Esophagus squamous epithelium (tissue), 5 donors: ENCODE results near the gene NUTM2B. TPM values are rescaled to one million over a fixed set of nuclear protein-coding genes. Genes with fewer than 3 reads are reported as not detected.
"Not testable (repeated sequence)": the region's sequence is repeated elsewhere in the genome, so short reads cannot be mapped to it uniquely, and the experiment has no call there.

Experiments used
- DNase-seq: peaks from one replicate; lab custom pipeline; 2025; lab: John Stamatoyannopoulos, UW
- H3K27ac ChIP-seq, 4 donors: fragments of 200-600 bp; sonication (generic); one replicate each; pipeline ENCODE4 v1.5.1; 2016 to 2019; ENCODE audit warnings: mild to moderate bottlenecking in 1 of 4
- H3K27me3 ChIP-seq, 4 donors: fragments of 200-600 bp; sonication (generic); 1 replicate in 3 of 4; 2 replicates in 1 of 4; pipeline versions ENCODE4 v1.5.1 to v1.6.0; 2017 to 2021; ENCODE audit warnings: antibody characterized with exemption in 1 of 4
- H3K36me3 ChIP-seq, 3 donors: fragments of 200-600 bp; sonication (generic); one replicate each; pipeline ENCODE4 v1.5.1; 2016 to 2019
- H3K4me1 ChIP-seq, 3 donors: fragments of 200-600 bp; sonication (generic); one replicate each; pipeline ENCODE4 v1.5.1; 2017 to 2019
- H3K4me3 ChIP-seq, 4 donors: fragments of 200-600 bp; sonication (generic); 1 replicate in 3 of 4; 2 replicates in 1 of 4; pipeline ENCODE4 v1.5.1; 2016 to 2019; ENCODE audit warnings: mild to moderate bottlenecking in 2 of 4, moderate library complexity in 1 of 4
- H3K9me3 ChIP-seq, 3 donors: fragments of 200-600 bp; sonication (generic); one replicate each; pipeline ENCODE4 v1.5.1; 2016 to 2019
- WGBS, 2 donors: methylation state at CpG; one replicate each; pipeline ENCODE4 v1.1.5; 2018; 5-methylcytosine and 5-hydroxymethylcytosine counted together
- intact Hi-C: fragments of 100-400 bp; cut with DNase I; formaldehyde crosslinking; loops from one replicate; pipeline ENCODE4 v1.15.0; 2022
- total RNA-seq, 4 donors: library from RNA; depleted of rRNA; stranded (reverse); fragments of >200 nt; gene quantifications; one replicate each; pipeline ENCODE4 v1.1.0, GENCODE V29; 2016
- donor health status: DM: yes; HTN: yes; CAD: no.

NUTM2B gene
- total RNA-seq, 4 donors from 2014 or later = 0.70 to 1.5 TPM; not detected in 2

DNA sequence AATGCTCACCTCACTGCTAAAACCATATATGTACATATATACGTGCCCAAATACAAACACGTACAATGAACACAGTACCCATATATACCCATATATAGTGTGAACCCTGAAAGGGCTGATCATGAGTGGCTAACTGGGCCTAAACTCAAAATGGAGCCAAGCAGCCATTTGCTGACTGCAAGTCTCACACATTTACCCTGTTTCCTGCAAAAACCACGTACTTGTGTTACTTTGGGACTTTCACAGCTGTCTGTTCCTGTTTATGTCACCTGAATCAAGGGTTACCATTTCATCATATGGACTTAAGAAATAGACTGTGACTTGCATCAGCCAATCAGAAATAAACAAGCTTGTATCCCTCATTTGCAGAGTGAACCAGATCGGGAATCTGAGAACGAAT, 5.9 kb upstream of the NUTM2B start:
- H3K27me3 ChIP-seq, H3K27ac ChIP-seq, DNase-seq, intact Hi-C loops, H3K36me3 ChIP-seq, H3K9me3 ChIP-seq, H3K4me3 ChIP-seq, H3K4me1 ChIP-seq: not testable (repeated sequence)
- 82% methylated on average over 3 of the region's 5 CpGs; no CpG with 5 or more reads in 1 of the 2 donors for WGBS, 2 donors

DNA sequence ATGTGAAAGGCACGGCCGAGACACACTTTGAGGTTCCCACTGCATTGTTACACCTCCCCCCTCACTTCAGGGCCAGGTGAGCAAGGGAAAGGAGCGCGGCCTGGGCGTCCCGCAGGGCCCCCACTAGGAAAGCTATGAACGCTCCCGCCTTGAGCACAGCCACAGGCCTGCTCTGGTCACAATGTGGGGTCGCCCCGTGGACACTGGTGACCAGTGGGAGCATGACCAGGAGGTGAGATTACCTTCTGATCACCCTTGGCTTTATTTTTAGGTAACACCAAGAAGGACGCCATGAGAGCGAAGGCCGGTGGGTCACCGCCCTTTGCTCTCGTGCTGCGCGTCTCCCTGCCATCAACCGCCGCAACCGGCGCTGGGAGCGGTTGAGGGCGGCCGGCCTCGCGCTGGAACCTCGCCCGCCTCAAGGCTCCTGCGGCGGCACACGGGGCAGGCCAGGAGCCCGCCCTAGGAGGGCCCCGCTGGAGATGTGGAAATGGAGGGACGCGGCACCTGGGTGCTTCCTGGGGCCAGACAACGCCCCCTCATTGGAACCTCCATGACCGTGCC, 2.6 kb upstream of the NUTM2B start:
- WGBS, 2 donors = no CpG with 5 or more reads among the region's 37 CpGs
- H3K27me3 ChIP-seq, H3K4me3 ChIP-seq, H3K36me3 ChIP-seq, H3K9me3 ChIP-seq, H3K4me1 ChIP-seq, intact Hi-C loops, H3K27ac ChIP-seq, DNase-seq: not testable (repeated sequence)

DNA sequence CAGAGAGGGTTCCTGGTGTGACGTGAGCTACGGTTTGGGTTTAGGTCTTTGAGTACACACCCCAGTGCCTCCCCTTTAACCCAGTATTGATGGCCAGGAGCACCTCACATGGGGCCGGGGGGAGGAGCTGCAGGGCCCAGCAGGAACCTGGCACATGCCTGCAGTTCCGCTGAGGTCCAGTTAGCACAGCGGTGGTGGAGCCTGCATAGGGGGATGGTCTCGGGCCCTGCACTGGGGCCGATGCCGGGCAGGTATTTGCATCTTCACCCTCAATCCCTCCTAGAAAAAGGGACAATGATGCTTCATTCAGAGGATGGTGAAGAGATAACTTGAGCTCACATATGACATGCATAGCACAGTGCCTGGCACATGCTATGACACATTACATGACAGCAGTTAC, 4.0 kb downstream of the NUTM2B start:
- WGBS, 2 donors = no CpG with 5 or more reads among the region's 8 CpGs
- H3K27me3 ChIP-seq, intact Hi-C loops, H3K4me1 ChIP-seq, H3K36me3 ChIP-seq, H3K4me3 ChIP-seq, H3K9me3 ChIP-seq, H3K27ac ChIP-seq, DNase-seq: not testable (repeated sequence)

DNA sequence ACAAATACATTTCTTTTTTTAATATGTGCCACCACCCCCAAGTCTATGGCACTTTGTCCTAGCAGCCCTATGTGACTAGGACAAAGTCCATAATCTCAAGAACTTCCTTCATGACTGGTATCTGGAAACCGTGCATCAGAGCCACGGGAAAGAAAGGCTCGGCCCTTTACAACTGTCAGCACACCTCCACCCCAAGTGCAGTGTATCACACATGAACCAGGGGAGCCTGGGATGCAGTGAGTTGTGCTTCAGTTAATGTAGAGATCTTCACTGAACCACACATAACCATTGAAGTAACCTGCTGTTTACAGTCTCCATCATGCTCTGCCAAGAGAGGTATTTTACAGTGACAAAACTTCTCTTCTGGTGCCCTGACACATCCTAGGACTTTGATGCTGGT, 11.9 kb downstream of the NUTM2B start:
- H3K4me3 ChIP-seq, H3K4me1 ChIP-seq, H3K9me3 ChIP-seq, H3K36me3 ChIP-seq, H3K27me3 ChIP-seq, H3K27ac ChIP-seq, intact Hi-C loops, DNase-seq: not testable (repeated sequence)
- WGBS, 2 donors = 100% methylated on average over 2 of the region's 3 CpGs; no CpG with 5 or more reads in 1 of the 2 donors

DNA sequence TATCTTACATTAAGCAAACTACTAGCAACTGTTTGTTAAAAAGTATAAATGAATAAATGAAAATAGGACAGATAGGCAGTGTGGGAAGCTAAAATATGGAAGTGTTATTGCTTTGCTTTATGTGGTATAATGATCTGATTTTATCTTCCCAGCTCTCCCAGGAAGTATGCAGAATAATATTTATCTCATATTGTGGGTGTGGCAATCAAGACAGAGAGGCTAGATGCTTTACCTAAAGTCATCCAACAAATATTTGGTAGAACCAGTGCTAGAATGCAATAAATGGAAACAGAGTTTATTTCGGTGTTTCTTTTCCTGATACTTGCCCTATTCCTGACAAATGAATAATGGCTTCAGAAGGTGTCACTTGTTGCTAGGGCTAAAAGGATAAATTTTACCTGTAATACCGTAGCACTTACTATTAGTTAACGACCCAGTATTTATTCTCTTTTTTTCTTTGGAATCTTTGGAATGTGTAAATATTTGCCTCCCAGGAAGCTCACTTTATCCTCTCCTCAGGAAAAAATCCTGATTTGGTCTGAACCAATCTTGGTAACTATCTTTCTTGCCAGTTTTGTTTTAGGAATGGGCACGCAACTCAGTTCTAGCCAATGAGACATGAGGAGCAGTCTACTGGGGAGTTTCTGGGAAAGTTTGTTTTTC, 14.0 kb downstream of the NUTM2B start:
- 75 to 93% methylated on average over 2 to 3 of the region's 4 CpGs for WGBS, 2 donors
- intact Hi-C loops, H3K36me3 ChIP-seq, H3K4me3 ChIP-seq, DNase-seq, H3K4me1 ChIP-seq, H3K9me3 ChIP-seq, H3K27me3 ChIP-seq, H3K27ac ChIP-seq: not testable (repeated sequence)

DNA sequence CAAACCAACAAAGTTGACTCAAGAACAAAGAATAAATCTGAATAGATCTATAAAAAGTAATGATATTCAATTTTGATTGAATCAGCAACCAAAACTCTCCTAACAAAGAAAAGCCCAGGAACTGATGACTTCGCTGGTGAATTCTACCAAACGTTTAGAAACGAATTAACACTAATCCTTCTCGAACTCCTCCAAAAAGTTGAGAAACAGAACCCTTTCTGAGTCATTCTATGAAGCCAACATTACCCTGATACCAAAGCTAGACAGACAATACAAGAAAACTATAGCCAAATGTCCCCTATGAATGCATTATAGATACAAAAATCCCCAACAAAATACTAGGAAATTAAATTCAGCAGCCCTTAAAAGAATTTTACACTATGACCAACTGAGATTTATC, 17.0 kb downstream of the NUTM2B start:
- intact Hi-C loops, H3K4me1 ChIP-seq, H3K4me3 ChIP-seq, H3K36me3 ChIP-seq, H3K9me3 ChIP-seq, H3K27ac ChIP-seq, H3K27me3 ChIP-seq, DNase-seq: not testable (repeated sequence)
- no CpG with 5 or more reads among the region's 4 CpGs for WGBS, 2 donors

DNA sequence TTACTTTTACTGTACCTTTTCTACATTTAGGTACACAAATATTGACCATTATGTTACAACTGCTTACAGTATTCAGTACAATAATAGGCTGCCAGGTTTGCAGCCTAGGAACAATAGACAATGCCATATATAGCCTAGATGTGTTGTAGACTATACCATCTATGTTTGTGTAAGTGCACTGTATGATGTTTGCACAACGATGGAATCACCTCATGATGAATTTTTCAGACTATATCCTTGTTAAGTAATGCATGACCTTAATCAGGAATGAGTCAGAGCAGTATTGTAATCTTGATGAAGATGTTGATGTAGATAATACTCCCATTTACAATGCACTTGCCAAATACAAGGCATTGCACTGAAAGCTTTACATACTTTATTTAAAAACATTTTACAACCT, 23.6 kb downstream of the NUTM2B start:
- H3K4me1 ChIP-seq, H3K36me3 ChIP-seq, H3K9me3 ChIP-seq, DNase-seq, intact Hi-C loops, H3K4me3 ChIP-seq, H3K27me3 ChIP-seq, H3K27ac ChIP-seq: not testable (repeated sequence)
- WGBS, 2 donors = 29 to 40% methylated on average over 1 of the region's 1 CpG

DNA sequence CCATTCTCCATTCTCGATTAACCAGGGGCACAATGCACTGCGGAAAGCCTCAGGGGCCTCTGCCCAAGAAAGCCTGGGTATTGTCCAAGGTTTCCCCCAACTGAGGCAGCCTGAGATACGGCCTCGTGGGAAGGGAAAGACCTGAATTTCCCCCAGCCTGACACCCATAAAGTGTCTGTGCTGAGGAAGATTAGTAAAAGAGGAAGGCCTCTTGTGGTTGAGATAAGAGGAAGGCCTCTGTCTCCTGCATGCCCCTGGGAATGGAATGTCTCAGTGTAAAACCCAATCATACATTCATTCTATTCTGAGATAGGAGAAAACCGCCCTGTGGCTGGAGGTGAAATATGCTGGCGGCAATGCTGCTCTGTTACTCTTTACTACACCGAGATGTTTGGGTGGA, 41.8 kb downstream of the NUTM2B start:
- H3K4me1 ChIP-seq, H3K27me3 ChIP-seq, H3K27ac ChIP-seq, H3K9me3 ChIP-seq, H3K36me3 ChIP-seq, H3K4me3 ChIP-seq, DNase-seq, intact Hi-C loops: not testable (repeated sequence)
- WGBS, 2 donors = 91% methylated on average over 4 of the region's 7 CpGs; no CpG with 5 or more reads in 1 of the 2 donors

DNA sequence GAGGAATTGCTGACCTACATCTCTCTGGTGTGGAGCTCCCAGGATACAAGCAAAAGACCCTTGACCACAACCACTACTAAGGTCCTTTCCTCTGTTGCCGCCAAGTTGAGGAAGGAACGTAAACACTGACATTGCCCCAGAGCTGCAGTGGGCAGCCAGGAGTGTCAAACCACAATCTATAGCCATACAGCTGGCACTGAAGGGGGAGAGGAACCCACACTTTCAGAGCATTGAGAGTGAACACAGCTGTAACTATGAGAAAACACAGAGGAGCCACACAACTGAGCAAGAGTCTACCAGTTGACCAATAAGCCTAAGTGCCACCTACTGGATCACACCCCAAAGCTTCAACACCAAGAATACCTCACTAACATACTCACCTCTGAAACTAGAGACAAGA, 45.5 kb downstream of the NUTM2B start:
- H3K27me3 ChIP-seq = not testable (repeated sequence)

DNA sequence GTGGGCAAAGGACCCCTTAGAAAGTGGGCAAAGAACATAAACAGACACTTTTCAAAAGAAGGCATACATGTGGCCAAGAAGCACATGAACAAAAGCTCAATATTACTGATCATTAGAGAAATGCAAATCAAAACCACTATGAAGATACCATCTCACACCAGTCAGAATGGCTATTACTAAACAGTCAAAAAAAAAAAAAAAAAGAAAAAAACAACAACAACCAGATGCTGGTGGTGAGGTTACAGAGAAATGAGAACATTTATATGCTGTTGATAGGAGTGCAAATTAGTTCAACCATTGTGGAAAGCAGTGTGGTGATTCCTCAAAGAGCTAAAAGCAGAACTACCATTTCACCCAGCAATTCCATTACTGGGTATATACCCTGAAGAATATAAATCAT, 50.6 kb downstream of the NUTM2B start:
- H3K4me3 ChIP-seq, intact Hi-C loops, H3K36me3 ChIP-seq, H3K9me3 ChIP-seq, H3K27ac ChIP-seq, DNase-seq, H3K27me3 ChIP-seq, H3K4me1 ChIP-seq: not testable (repeated sequence)

More for the DNA sequence above, 45.5 kb downstream of the NUTM2B start:
- H3K27ac ChIP-seq, H3K4me3 ChIP-seq, intact Hi-C loops, DNase-seq, H3K36me3 ChIP-seq, H3K4me1 ChIP-seq, H3K9me3 ChIP-seq: not testable (repeated sequence)
- WGBS, 2 donors = no CpG with 5 or more reads among the region's 2 CpGs

DNA sequence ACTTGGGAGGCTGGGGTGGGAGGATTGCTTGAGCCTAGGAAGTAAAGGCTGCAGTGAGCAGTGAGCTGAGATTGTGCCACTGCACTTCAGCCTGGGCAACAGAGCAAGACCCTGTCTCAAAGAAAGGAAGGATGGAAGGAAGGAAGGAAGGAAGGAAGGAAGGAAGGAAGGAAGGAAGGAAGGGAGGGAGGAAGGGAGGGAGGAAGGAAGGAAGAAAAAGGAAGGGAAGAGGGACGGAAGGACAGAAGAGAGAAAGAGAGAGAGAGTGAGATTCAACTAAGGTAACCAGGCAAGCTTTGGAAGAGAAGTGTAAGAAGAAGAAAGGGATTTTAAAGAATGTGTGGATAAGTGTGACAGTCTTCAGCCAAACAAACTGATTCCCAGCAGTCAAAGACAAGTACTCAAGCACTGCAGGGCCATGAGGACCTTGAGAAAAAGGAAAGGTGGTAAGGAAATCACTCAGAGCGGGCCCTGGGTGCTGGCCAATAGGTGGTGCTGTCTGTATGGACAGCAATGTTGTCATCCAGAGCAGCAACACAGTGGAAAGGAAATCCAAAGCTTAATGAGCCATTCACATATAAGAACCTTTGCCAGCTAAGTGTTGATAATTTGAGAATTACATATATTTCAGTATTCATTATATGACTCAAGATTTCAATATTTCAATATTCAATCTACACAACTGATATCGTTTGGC, 55.4 kb downstream of the NUTM2B start:
- H3K9me3 ChIP-seq, H3K27ac ChIP-seq, H3K4me1 ChIP-seq, DNase-seq, intact Hi-C loops, H3K4me3 ChIP-seq, H3K27me3 ChIP-seq, H3K36me3 ChIP-seq: not testable (repeated sequence)
- 82 to 90% methylated on average over 3 of the region's 3 CpGs for WGBS, 2 donors
